Measurements from ENCODE around the gene RAB11FIP4.

DNA sequence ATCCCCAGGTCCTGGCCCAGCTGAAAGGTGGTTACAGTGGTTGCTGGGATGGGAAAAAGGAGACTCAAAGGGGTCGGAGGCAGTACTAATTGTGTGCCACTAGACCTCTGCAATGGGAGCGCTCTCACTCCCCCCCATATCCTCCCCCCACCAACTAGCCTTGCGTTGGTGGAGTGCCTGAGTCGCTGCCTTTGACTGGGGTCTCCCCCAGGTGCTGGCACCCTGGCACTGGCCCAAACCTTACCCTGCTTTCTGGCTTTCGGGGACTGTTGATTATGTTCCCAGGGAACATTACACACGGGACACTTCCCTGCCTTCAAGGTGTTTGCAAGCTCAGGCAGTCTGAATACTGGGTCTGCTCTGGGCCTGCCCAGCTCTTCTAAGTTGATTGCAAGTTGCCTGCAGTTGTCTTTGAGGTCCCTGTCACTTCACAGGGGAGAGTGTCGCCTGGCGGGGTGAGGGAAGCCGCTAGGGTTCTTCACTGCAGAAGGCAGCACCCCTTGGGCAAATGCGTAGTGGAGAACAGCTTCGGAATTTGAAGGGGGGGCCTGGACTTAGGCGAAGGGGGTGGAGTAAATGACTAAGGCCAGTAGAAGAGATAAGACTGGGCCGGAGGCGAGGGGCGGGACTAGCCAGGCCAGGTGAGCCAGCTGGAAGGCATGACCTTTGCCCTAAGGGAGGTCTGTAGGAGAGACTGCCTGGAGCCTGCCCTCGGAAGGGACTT is 98.0 kb downstream of the RAB11FIP4 start:
- TF ChIP-seq CTCF (IDR thresholded peaks at IDR 0.05) (no peak), EZH2 (IDR thresholded peaks at IDR 0.05; ENCODE audit: borderline replicate concordance, insufficient read depth, low read depth, low read length, poor library complexity, severe bottlenecking) (no peak)
